ENCODE results near the gene PTPRM. TPM values are rescaled to one million over a fixed set of nuclear protein-coding genes. Genes with fewer than 3 reads are reported as not detected.

PTPRM gene
- total and polyA plus RNA-seq, 4 donors, result 61.1 to 146 (median 87.5) TPM

- WGBS, 2 donors, result 63 to 88% methylated on average over 1 of the region's 1 CpG
- ATAC-seq (ENCODE audit: insufficient read depth, low FRiP score), result no peak
Observed at GRCh38 chr18:8011361-8011760, 444.2 kb downstream of the PTPRM start.

GRCh38 chr18:8011906-8012305 lies 444.8 kb downstream of the PTPRM start:
- Histone ChIP-seq H3K4me3 (no peak overlapping the region), H3K9ac (ENCODE audit: insufficient read depth in 1 of 2, low read length in 2 of 2) (no peak overlapping the region), H3K4me1 (ENCODE audit: control insufficient read depth in 5 of 5, insufficient read depth in 5 of 5, low read length in 5 of 5) (peaks cover 0 to 5% (median 0%) of the 10 kb centered on the region in 5 donors), H3K36me3 (ENCODE audit: control insufficient read depth in 4 of 4, insufficient read depth in 4 of 4, low read length in 4 of 4) (peaks cover 0 to 4% (median 0%) of the 10 kb centered on the region in 4 donors), H3K9me3 (ENCODE audit: control insufficient read depth in 4 of 4, insufficient read depth in 3 of 4, low read length in 3 of 4) (no peaks in the 10 kb centered on the region), H3K27ac (ENCODE audit: low read depth in 1 of 2, low read length in 1 of 2) (no peak overlapping the region), H3K27me3 (ENCODE audit: control insufficient read depth in 3 of 3, insufficient read depth in 3 of 3, low read length in 2 of 3) (no peaks in the 10 kb centered on the region)
- WGBS, 2 donors, result 91 to 94% methylated on average over 4 of the region's 4 CpGs
- no peak for TF ChIP-seq CTCF (IDR thresholded peaks at IDR 0.05; ENCODE audit: control extremely low read depth, extremely low read depth)
- ATAC-seq (ENCODE audit: insufficient read depth, low FRiP score) (no peak), DNase-seq (no peak)

More at GRCh38 chr18:8011361-8011760, 444.2 kb downstream of the PTPRM start:
- no peak for DNase-seq
- Histone ChIP-seq H3K9ac (ENCODE audit: insufficient read depth in 1 of 2, low read length in 2 of 2) (no peak overlapping the region), H3K27ac (ENCODE audit: low read depth in 1 of 2, low read length in 1 of 2) (no peak overlapping the region), H3K4me1 (ENCODE audit: control insufficient read depth in 5 of 5, insufficient read depth in 5 of 5, low read length in 5 of 5) (peaks cover 0 to 10% (median 0%) of the 10 kb centered on the region in 5 donors), H3K4me3 (no peak overlapping the region), H3K27me3 (ENCODE audit: control insufficient read depth in 3 of 3, insufficient read depth in 3 of 3, low read length in 2 of 3) (no peaks in the 10 kb centered on the region), H3K36me3 (ENCODE audit: control insufficient read depth in 4 of 4, insufficient read depth in 4 of 4, low read length in 4 of 4) (peaks cover 0 to 4% (median 0%) of the 10 kb centered on the region in 4 donors), H3K9me3 (ENCODE audit: control insufficient read depth in 4 of 4, insufficient read depth in 3 of 4, low read length in 3 of 4) (no peaks in the 10 kb centered on the region)
- no peak for TF ChIP-seq CTCF (IDR thresholded peaks at IDR 0.05; ENCODE audit: control extremely low read depth, extremely low read depth)

GRCh38 chr18:8018701-8019331 lies 451.7 kb downstream of the PTPRM start:
- DNase-seq, result no peak
- H3K27me3 ChIP-seq (ENCODE audit: control insufficient read depth in 3 of 3, insufficient read depth in 3 of 3, low read length in 2 of 3), result no peaks in the 10 kb centered on the region
- H3K4me3 ChIP-seq, result no peak overlapping the region
- H3K9ac ChIP-seq (ENCODE audit: insufficient read depth in 1 of 2, low read length in 2 of 2), result no peak overlapping the region
- TF ChIP-seq CTCF (IDR thresholded peaks at IDR 0.05; ENCODE audit: control extremely low read depth, extremely low read depth), result no peak
- H3K9me3 ChIP-seq (ENCODE audit: control insufficient read depth in 4 of 4, insufficient read depth in 3 of 4, low read length in 3 of 4), result no peaks in the 10 kb centered on the region
- WGBS, 2 donors, result 86 to 88% methylated on average over 6 of the region's 6 CpGs
- no peak for ATAC-seq (ENCODE audit: insufficient read depth, low FRiP score)
- H3K27ac ChIP-seq (ENCODE audit: low read depth in 1 of 2, low read length in 1 of 2), result no peak overlapping the region
- peaks cover 0 to 6% (median 0%) of the 10 kb centered on the region in 5 donors for H3K4me1 ChIP-seq (ENCODE audit: control insufficient read depth in 5 of 5, insufficient read depth in 5 of 5, low read length in 5 of 5)
- peaks cover 0 to 1% (median 0%) of the 10 kb centered on the region in 4 donors for H3K36me3 ChIP-seq (ENCODE audit: control insufficient read depth in 4 of 4, insufficient read depth in 4 of 4, low read length in 4 of 4)

Data from lung (tissue), 12 donors.